Activated T-cell treated with anti-CD3 and anti-CD28 coated beads for 24 hours (primary cell): Measurements from ENCODE around the gene AMER3.

Experiments
- DNase-seq: peaks from one replicate; pipeline ENCODE4 v3.0.0-alpha.2; 2020; ENCODE audit warnings: low read depth

AMER3 gene

GRCh38 chr2:130786076-130786475 lies 30.7 kb downstream of the AMER3 start:
- no peak for DNase-seq

- no peak for DNase-seq
These were observed 32.5 kb downstream of the AMER3 start for GRCh38 chr2:130787841-130788240.

- DNase-seq: no peak
These were observed 35.0 kb downstream of the AMER3 start for GRCh38 chr2:130790312-130790711.

- no peak for DNase-seq
These were observed 35.7 kb downstream of the AMER3 start for GRCh38 chr2:130790804-130791616.

GRCh38 chr2:130791617-130791939 lies 36.2 kb downstream of the AMER3 start:
- DNase-seq: no peak

- no peak for DNase-seq
These were observed 40.1 kb downstream of the AMER3 start for GRCh38 chr2:130795431-130795830.

- no peak for DNase-seq
These were observed 41.0 kb downstream of the AMER3 start for GRCh38 chr2:130796290-130796689.

- peak; percentile 89 for DNase-seq
These were observed 42.4 kb downstream of the AMER3 start for GRCh38 chr2:130797493-130798435.

GRCh38 chr2:130798472-130799218 lies 43.3 kb downstream of the AMER3 start:
- no peak for DNase-seq

GRCh38 chr2:130799295-130799694 lies 44.0 kb downstream of the AMER3 start:
- no peak for DNase-seq

GRCh38 chr2:130805613-130806012 lies 50.3 kb downstream of the AMER3 start:
- DNase-seq: no peak

- no peak for DNase-seq
These were observed 51.0 kb downstream of the AMER3 start for GRCh38 chr2:130806370-130806769.

GRCh38 chr2:130807659-130808385 lies 52.5 kb downstream of the AMER3 start:
- DNase-seq: no peak

GRCh38 chr2:130808482-130809268 lies 53.3 kb downstream of the AMER3 start:
- DNase-seq: no peak

- DNase-seq: no peak
These were observed 55.1 kb downstream of the AMER3 start for GRCh38 chr2:130810490-130810889.

- no peak for DNase-seq
These were observed 58.4 kb downstream of the AMER3 start for GRCh38 chr2:130813722-130814121.

- no peak for DNase-seq
These were observed 59.8 kb downstream of the AMER3 start for GRCh38 chr2:130814931-130815680.
